Hepatocyte (in vitro differentiated cells): ENCODE results near the gene VRK3.

ENCODE experiments used
- EZH2 ChIP-seq: fragments of 200-600 bp; sonication (generic); IDR thresholded peaks from 2 replicates; pipeline ENCODE4 v1.6.1; 2016; ENCODE audit warnings: antibody characterized with exemption, mild to moderate bottlenecking, borderline replicate concordance
- EZH2phosphoT487 ChIP-seq: fragments of 200-600 bp; sonication (generic); IDR thresholded peaks from one replicate; pipeline ENCODE4 v1.6.1; 2018; ENCODE audit warnings: antibody characterized with exemption, mild to moderate bottlenecking, low read depth, moderate library complexity; ENCODE audit not compliant: unreplicated experiment, severe bottlenecking
- TF ChIP-seq, protein P1 (sequence below): fragments of 200-600 bp; sonication (generic); IDR thresholded peaks from 2 replicates; pipeline ENCODE4 v1.5.1; 2016; ENCODE audit warnings: antibody characterized with exemption, mild to moderate bottlenecking; ENCODE audit not compliant: poor library complexity

GRCh38 chr19:49983645-49984229 lies 41.4 kb downstream of the VRK3 start:
- TF ChIP-seq, protein P1, sequence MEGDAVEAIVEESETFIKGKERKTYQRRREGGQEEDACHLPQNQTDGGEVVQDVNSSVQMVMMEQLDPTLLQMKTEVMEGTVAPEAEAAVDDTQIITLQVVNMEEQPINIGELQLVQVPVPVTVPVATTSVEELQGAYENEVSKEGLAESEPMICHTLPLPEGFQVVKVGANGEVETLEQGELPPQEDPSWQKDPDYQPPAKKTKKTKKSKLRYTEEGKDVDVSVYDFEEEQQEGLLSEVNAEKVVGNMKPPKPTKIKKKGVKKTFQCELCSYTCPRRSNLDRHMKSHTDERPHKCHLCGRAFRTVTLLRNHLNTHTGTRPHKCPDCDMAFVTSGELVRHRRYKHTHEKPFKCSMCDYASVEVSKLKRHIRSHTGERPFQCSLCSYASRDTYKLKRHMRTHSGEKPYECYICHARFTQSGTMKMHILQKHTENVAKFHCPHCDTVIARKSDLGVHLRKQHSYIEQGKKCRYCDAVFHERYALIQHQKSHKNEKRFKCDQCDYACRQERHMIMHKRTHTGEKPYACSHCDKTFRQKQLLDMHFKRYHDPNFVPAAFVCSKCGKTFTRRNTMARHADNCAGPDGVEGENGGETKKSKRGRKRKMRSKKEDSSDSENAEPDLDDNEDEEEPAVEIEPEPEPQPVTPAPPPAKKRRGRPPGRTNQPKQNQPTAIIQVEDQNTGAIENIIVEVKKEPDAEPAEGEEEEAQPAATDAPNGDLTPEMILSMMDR, result peak; percentile 67
- TF ChIP-seq EZH2, result no peak
- no peak for TF ChIP-seq EZH2phosphoT487
